ENCODE data around the gene PEAR1.

PEAR1 gene

GRCh38 chr1:156893048-156893953 is at the start of gene PEAR1:
TSS of gene PEAR1 (plus strand) at chr1:156893718. CDS start at chr1:156903927, 10,209 bp downstream.
- TF ChIP-seq, protein P1, sequence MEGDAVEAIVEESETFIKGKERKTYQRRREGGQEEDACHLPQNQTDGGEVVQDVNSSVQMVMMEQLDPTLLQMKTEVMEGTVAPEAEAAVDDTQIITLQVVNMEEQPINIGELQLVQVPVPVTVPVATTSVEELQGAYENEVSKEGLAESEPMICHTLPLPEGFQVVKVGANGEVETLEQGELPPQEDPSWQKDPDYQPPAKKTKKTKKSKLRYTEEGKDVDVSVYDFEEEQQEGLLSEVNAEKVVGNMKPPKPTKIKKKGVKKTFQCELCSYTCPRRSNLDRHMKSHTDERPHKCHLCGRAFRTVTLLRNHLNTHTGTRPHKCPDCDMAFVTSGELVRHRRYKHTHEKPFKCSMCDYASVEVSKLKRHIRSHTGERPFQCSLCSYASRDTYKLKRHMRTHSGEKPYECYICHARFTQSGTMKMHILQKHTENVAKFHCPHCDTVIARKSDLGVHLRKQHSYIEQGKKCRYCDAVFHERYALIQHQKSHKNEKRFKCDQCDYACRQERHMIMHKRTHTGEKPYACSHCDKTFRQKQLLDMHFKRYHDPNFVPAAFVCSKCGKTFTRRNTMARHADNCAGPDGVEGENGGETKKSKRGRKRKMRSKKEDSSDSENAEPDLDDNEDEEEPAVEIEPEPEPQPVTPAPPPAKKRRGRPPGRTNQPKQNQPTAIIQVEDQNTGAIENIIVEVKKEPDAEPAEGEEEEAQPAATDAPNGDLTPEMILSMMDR (IDR thresholded peaks at IDR 0.05; ENCODE audit: control insufficient read depth, extremely low read depth, insufficient read depth), result no peak
- DNase-seq (ENCODE audit: low read depth), result no peak
- no peak within 1 kb of the TSS for H3K4me3 ChIP-seq (ENCODE audit: low read depth, low read length)

GRCh38 chr1:156844102-156844501 is 49.4 kb upstream of the PEAR1 start:
- H3K4me3 ChIP-seq (ENCODE audit: low read depth, low read length), result no peak overlapping the region
- TF ChIP-seq, protein P1 (IDR thresholded peaks at IDR 0.05; ENCODE audit: control insufficient read depth, extremely low read depth, insufficient read depth), result no peak
- DNase-seq (ENCODE audit: low read depth), result no peak

DNA sequence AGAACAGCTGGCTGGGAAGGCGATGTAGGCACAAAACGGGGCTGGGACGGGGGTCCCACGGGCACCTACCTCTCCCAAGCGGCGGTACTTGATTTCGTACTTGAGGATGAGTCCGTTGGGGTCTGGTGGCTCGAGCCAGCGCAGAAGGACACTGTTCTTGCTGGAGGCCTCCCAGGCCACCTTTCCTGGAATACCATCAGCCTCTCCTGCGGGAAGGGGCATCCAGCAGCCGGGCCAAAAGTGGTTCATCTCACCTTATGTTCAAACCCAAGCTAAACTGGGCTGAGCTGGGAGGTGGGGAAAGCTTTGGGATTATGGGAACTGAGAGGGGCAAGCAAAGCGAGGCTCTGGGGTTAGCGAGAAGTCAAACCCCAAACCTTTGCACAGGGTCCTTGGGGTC is 48.9 kb upstream of the PEAR1 start:
- H3K4me3 ChIP-seq (ENCODE audit: low read depth, low read length), result no peak overlapping the region
- TF ChIP-seq, protein P1 (IDR thresholded peaks at IDR 0.05; ENCODE audit: control insufficient read depth, extremely low read depth, insufficient read depth), result no peak
- DNase-seq (ENCODE audit: low read depth), result no peak

DNA sequence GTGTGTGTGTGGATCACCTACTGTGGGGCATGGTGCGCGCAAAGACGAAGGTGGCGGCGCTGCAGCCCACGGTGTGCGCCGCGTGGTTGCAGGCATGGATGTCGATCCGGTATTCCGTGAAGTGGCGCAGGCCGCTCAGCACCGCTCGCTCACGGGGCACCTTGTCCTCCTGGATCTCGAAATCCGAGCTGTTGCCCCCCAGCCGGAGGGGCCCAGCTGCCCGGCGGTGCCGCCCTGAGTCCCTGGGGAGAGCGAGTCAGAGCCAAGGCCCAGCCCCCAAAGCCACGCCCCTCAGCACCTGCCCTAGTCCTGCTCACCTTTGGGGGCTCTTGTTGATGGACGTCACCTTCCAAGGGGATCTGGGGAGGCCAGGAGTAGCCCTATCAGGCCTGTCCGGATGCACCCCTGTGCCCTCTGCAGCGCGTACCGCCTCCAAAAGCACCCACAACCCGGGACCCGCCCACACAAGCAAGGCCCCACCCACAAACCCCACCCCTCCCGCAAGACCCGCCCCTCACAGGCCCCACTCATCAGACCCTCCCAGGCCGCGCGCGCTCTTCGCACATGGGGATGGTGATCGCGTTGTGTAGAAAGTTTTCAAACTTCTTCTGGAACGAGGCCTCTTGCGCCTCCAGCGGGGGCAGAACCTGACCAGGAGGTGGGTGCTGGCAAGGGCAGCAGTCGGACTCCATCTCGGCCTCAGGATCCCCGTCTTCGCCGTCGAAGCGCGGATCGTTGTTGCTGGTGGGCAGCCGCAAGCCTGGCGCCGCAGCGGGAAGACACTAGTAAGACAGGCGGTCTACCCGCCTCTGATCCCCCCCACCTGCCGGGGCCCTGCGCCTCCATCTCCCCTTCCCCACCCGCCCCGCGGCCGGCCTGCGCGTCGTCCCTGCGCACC is 48.2 kb upstream of the PEAR1 start:
- no peak overlapping the region for H3K4me3 ChIP-seq (ENCODE audit: low read depth, low read length)
- TF ChIP-seq, protein P1 (IDR thresholded peaks at IDR 0.05; ENCODE audit: control insufficient read depth, extremely low read depth, insufficient read depth), result no peak
- DNase-seq (ENCODE audit: low read depth), result no peak

DNA sequence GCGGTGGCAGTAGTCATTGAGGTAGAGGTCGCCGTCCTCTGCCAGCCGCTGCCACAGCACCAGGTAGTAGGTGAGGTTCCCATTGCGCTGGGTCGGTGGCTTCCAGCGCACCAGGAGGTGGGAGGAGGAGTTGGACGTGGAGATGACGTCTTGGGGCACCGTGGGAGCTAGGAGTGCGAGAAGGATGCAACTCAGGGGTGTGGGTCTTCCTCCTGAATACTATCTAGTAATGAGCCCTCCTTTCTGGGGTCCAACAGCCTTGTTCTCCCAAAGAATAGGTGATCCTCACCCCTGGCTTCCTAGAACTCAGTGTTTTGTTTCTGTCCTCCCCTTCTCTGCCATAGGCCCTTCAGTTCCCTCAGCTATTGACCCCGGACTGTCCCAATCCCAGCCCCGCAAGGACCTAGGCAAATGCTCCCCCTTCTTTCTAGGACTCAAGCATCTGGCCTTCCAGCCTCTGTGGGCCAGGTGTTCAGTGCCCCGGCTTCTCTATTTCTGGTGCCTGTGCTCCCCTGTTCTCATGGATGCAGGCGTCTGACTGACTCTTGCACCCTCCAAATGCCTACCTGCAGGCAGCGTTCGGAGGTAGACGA is 47.5 kb upstream of the PEAR1 start:
- TF ChIP-seq, protein P1 (IDR thresholded peaks at IDR 0.05; ENCODE audit: control insufficient read depth, extremely low read depth, insufficient read depth), result no peak
- H3K4me3 ChIP-seq (ENCODE audit: low read depth, low read length), result no peak overlapping the region
- DNase-seq (ENCODE audit: low read depth), result no peak

DNA sequence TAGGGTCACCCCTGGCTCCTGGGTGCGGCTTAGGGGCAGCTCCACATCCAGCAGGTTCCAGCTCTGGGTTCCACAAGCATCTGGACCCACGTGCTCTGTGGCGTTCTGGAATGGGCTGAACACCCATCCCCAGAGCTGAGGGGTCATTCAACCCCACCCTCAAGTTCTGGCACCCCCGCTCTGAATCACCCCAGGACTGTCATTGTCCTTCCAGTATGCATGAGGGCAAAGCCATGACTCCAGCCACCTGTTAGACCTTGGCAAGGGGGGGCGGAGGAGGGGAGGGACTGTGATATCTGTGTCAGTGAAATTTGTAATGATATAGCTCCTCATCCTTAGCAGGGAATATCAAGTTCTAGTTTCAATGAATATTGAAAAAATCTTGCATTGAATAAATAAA is 46.9 kb upstream of the PEAR1 start:
- no peak for DNase-seq (ENCODE audit: low read depth)
- TF ChIP-seq, protein P1 (IDR thresholded peaks at IDR 0.05; ENCODE audit: control insufficient read depth, extremely low read depth, insufficient read depth), result no peak
- no peak overlapping the region for H3K4me3 ChIP-seq (ENCODE audit: low read depth, low read length)
